Caco-2 (cell line): Measurements from ENCODE around the gene ANKRD44. TPM values are rescaled to one million over a fixed set of nuclear protein-coding genes. Genes with fewer than 3 reads are reported as not detected.

ENCODE experiments used
- BruUV-seq: library from RNA; stranded (reverse); fragments of 400-500 nt; replicated peaks from 2 replicates; lab custom pipeline; 2021; lab: Mats Ljungman, UMichigan
- CTCF ChIA-PET: fragments of 300-600 bp; sonication (Branson Sonifier 250); formaldehyde crosslinking; loops from one replicate; lab custom pipeline; 2022; ENCODE audit warnings: antibody characterized with exemption; lab: Charles Lee
- POLR2A ChIA-PET: fragments of 300-600 bp; sonication (Branson Sonifier 250); formaldehyde crosslinking; loops from one replicate; lab custom pipeline; 2022; ENCODE audit warnings: antibody characterized with exemption; lab: Charles Lee
- DNase-seq, 2 experiments: peaks; one replicate each; pipeline versions ENCODE4 v3.0.0 to v3.0.0-alpha.2; 2020 to 2022
- H3K27me3 ChIP-seq: replicated peaks from 2 replicates; pipeline ENCODE4 v1.6.0; 2011; ENCODE audit warnings: low read length; ENCODE audit not compliant: control insufficient read depth, insufficient read depth
- H3K36me3 ChIP-seq: 2 replicates; pipeline ENCODE4 v1.5.1; 2011; ENCODE audit warnings: low read length; ENCODE audit not compliant: control insufficient read depth, insufficient read depth
- H3K4me1 ChIP-seq: fragments of 250-450 bp; sonication (Bioruptor Pico); 2 replicates; pipeline ENCODE4 v1.5.1; 2020; ENCODE audit warnings: mild to moderate bottlenecking
- H3K4me3 ChIP-seq: 2 replicates; pipeline ENCODE4 v1.5.1; 2011; ENCODE audit warnings: low read depth, mild to moderate bottlenecking, control low read depth, low read length
- H3K9me3 ChIP-seq: fragments of 250-450 bp; sonication (Bioruptor Pico); 2 replicates; pipeline ENCODE4 v1.5.1; 2020; ENCODE audit warnings: mild to moderate bottlenecking, moderate library complexity
- H3K27ac Mint-ChIP-seq: one replicate; pipeline ENCODE4 v1.8.0; 2022; ENCODE audit warnings: mixed read lengths; ENCODE audit not compliant: unreplicated experiment
- H3K27me3 Mint-ChIP-seq: one replicate; pipeline ENCODE4 v1.8.0; 2022; ENCODE audit warnings: mixed read lengths; ENCODE audit not compliant: insufficient read depth, unreplicated experiment
- H3K36me3 Mint-ChIP-seq: one replicate; pipeline ENCODE4 v1.8.0; 2022; ENCODE audit warnings: mild to moderate bottlenecking, mixed read lengths; ENCODE audit not compliant: insufficient read depth, unreplicated experiment
- H3K4me1 Mint-ChIP-seq: one replicate; pipeline ENCODE4 v1.8.0; 2022; ENCODE audit warnings: low read depth, mixed read lengths; ENCODE audit not compliant: unreplicated experiment
- H3K4me3 Mint-ChIP-seq: one replicate; pipeline ENCODE4 v1.8.0; 2022; ENCODE audit warnings: mild to moderate bottlenecking, moderate library complexity, mixed read lengths; ENCODE audit not compliant: unreplicated experiment
- H3K9me3 Mint-ChIP-seq: one replicate; pipeline ENCODE4 v1.8.0; 2022; ENCODE audit warnings: mixed read lengths; ENCODE audit not compliant: unreplicated experiment
- CTCF ChIP-seq, 2 experiments: fragments of 200-600 bp in 1 of 2; IDR thresholded peaks; 1 replicate in 1 of 2; 2 replicates in 1 of 2; pipeline versions ENCODE4 v1.5.1 to v1.8.0; 2011 to 2022; ENCODE audit warnings: antibody characterized with exemption in 1 of 2, control low read depth in 1 of 2, inconsistent platforms in 1 of 2, low read depth in 1 of 2, low read length in 1 of 2, mild to moderate bottlenecking in 1 of 2, moderate library complexity in 1 of 2; ENCODE audit not compliant: insufficient read depth in 1 of 2, severe bottlenecking in 1 of 2, unreplicated experiment in 1 of 2
- intact Hi-C: fragments of 100-400 bp; cut with micrococcal nuclease; formaldehyde crosslinking; loops from one replicate; pipeline ENCODE4 v1.10.0; 2022; ENCODE audit not compliant: unreplicated experiment
- total RNA-seq: library from RNA; stranded (reverse); gene quantifications from 2 replicates; pipeline ENCODE4 v1.2.3, GENCODE V29; 2022

ANKRD44 gene
- total RNA-seq, 1 experiment from 2014 or later = 1.0 TPM

GRCh38 chr2:197109326-197109725, 201.3 kb downstream of the ANKRD44 start:
- Histone ChIP-seq H3K36me3 (no peaks in the 10 kb centered on the region), H3K4me1 (peaks cover 11% of the 10 kb centered on the region), H3K27me3 (no peaks in the 10 kb centered on the region), H3K9me3 (no peaks in the 10 kb centered on the region), H3K4me3 (no peak overlapping the region)
- ChIA-PET CTCF (no interaction called here), POLR2A (no interaction called here)
- no peak overlapping the region for H3K4me3 Mint-ChIP-seq
- peaks cover 6% of the 10 kb centered on the region for H3K4me1 Mint-ChIP-seq
- no peak for TF ChIP-seq CTCF (IDR thresholded peaks at IDR 0.05; ENCODE audit: insufficient read depth in 1 of 2, low read depth in 1 of 2, low read length in 1 of 2, severe bottlenecking in 1 of 2, unreplicated experiment in 1 of 2)
- H3K27ac Mint-ChIP-seq = no peak overlapping the region
- no peaks in the 10 kb centered on the region for H3K27me3 Mint-ChIP-seq
- no peaks in the 10 kb centered on the region for H3K36me3 Mint-ChIP-seq
- intact Hi-C loops = no loop called here
- no peaks in the 10 kb centered on the region for H3K9me3 Mint-ChIP-seq
- BruUV-seq = no TSS peak
- no peak for DNase-seq

- ChIA-PET POLR2A (no interaction called here), CTCF (no interaction called here)
- Mint-ChIP-seq H3K27ac (no peak overlapping the region), H3K9me3 (no peaks in the 10 kb centered on the region), H3K36me3 (no peaks in the 10 kb centered on the region), H3K4me3 (no peak overlapping the region), H3K27me3 (no peaks in the 10 kb centered on the region), H3K4me1 (peaks cover 6% of the 10 kb centered on the region)
- TF ChIP-seq CTCF (IDR thresholded peaks at IDR 0.05; ENCODE audit: insufficient read depth in 1 of 2, low read depth in 1 of 2, low read length in 1 of 2, severe bottlenecking in 1 of 2, unreplicated experiment in 1 of 2) = no peak
- Histone ChIP-seq H3K27me3 (no peaks in the 10 kb centered on the region), H3K4me3 (no peak overlapping the region), H3K4me1 (peaks cover 11% of the 10 kb centered on the region), H3K9me3 (no peaks in the 10 kb centered on the region), H3K36me3 (no peaks in the 10 kb centered on the region)
- DNase-seq = no peak
- no TSS peak for BruUV-seq
- intact Hi-C loops = no loop called here
These were observed 201.8 kb downstream of the ANKRD44 start for GRCh38 chr2:197108758-197109157.

DNA sequence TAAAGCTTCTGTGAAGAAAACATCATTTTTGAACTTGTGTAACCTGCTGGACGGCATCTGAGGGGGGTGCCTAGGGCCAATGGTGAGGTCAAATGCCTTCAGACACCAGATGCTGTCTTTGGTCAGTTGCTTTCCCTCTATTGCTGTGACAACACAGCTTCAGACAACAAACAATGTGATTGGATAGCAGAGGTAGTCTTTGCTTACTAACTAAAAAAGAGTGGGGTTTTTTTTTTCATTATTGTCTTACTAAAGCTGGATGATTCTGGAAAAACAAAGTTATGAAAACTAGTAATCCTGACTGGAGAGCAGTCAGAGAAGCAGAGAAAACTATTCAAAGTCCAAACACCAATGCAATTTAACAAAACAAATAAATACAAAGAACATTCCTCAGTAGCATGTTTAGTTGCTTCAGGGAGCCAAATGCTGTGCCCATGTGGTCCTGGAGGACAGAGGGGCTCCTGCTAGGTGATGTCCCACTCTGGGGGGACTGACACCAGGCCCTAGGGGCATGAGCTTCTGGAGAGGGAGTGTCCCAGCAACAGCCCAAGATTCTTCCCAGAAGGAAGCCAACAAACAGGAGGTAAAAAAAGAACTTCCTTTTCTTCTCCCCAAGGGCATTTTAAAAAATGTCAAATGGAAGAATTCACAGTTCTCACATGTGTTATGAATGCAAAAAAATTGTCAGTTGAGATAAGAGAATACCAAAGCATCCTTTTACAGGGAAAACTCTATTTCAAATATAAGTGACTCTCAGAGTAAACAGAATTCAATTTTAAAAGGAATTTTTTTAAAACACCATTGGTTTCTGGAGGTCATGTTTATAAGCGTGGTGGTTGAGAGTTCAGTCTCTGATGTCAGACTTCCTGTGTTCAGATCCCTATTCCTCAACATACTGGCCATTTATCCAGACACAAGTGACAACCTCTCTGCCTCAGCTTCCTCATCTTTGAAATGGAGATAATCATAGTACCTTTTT, 203.0 kb downstream of the ANKRD44 start:
- POLR2A ChIA-PET = no interaction called here
- no peak for TF ChIP-seq CTCF (IDR thresholded peaks at IDR 0.05; ENCODE audit: insufficient read depth in 1 of 2, low read depth in 1 of 2, low read length in 1 of 2, severe bottlenecking in 1 of 2, unreplicated experiment in 1 of 2)
- peaks cover 11% of the 10 kb centered on the region for H3K4me1 ChIP-seq
- DNase-seq = peak; percentile 50 to 53
- no TSS peak for BruUV-seq
- no peaks in the 10 kb centered on the region for H3K27me3 ChIP-seq
- intact Hi-C loops = no loop called here
- Mint-ChIP-seq H3K36me3 (no peaks in the 10 kb centered on the region), H3K4me1 (peaks cover 6% of the 10 kb centered on the region), H3K9me3 (no peaks in the 10 kb centered on the region), H3K4me3 (no peak overlapping the region), H3K27me3 (no peaks in the 10 kb centered on the region), H3K27ac (peak overlapping the region; percentile 42)
- H3K36me3 ChIP-seq = no peaks in the 10 kb centered on the region
- CTCF ChIA-PET = no interaction called here
- H3K9me3 ChIP-seq = no peaks in the 10 kb centered on the region
- H3K4me3 ChIP-seq = no peak overlapping the region
